HG03342 (cell line): ENCODE measurements around the gene TMPRSS3.

Experiments used
- ATAC-seq: cut with Tn5 transposase; IDR thresholded peaks from one replicate; pipeline ENCODE4 v1.9.1; 2021; ENCODE audit warnings: mild to moderate bottlenecking, moderate library complexity; ENCODE audit not compliant: unreplicated experiment

TMPRSS3 gene

DNA sequence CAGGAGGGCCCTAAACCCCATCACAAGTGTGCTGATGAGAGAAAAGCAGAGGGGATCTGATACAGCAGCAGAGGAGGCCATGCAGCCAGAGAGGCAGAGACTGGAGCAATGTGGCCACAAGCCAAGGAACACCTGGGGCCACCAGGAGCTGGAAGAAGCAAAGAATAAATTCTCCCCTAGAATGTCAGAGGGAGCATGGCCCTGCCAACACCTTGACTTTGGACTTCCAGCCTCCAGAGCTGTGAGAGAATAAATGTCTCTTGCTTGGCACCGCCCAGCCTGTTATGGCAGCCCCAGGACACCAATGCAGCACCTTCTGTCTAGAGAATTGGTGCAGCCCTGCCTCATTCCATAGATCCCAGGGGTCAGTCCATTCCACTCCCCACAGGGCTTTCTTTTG is 33.2 kb upstream of the TMPRSS3 start:
- ATAC-seq, result no peak

DNA sequence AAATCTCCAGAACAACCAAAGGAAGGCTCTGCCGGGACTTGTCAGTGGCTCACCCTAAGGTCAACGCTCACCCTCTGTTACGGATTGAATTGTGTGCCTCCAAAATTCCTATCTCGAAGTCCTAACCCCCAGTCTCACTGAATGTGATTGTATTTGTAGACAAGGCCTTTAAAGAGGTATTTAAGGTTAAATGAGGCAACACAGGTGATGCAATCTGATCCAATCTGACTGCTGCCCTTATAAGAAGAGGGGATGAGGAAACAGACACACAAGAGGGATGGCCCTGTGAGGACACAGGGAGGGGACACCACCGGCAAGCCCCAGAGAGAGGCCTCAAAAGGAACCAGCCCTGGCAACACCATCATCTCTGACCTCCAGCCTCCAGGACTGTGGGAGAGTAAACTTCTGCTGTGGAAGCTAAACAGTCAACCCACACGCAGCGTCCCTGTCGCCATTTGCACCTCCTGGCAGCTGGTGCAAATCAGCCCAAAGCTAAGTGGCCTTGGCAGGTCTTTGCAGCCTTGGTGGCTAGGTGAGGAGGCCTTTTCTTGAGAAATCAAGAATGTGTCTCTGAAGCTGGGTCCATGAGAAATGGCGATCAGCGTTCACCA is 32.1 kb upstream of the TMPRSS3 start:
- ATAC-seq, result no peak

DNA sequence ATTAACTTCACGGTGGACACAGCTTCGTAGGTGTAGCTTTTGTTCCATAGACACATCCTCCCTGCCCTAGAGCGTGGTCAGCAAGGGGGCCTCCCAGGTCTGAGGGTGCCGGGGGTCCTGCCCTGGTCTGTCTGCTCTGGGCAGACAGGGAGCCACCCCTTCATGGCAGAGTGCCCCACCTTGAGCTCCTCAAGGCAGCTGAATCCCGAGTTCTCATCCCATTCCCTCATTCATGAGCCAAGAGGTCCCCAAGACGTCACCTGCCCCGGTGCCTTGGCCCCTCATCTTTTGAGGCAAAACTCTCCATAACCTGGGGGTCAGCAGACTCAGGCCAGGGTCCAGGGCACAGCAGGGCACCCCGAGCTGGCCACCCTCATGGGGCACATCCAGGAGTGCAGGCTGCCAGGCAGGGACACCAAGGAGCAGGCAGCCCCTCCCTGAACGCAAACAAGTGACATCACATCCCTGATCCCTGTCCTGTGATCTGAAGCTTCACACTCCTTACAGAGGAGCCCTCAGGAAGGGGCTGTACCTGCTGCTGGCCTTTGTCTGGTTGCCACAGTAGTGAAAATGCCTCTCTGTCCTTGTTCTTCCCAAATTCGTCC is 31.1 kb upstream of the TMPRSS3 start:
- ATAC-seq, result no peak

DNA sequence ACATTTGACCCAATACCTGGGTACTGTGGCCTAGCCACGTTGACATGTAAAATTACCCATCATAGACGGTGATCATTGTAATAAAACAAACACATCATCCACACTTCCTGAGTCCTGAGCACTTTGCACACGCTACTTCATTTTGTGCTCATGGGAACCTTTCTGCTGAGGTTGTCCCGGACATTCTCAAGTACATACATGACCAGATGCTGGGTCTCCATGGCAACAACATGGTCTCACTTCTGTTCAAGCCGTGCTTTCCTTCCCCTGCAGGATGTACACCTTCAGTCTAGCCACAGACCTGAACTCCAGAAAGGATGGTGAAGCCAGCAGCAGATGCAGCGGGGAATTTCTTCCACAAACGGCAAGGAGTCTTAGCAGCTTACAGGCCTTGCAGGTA is 30.6 kb upstream of the TMPRSS3 start:
- ATAC-seq, result no peak

DNA sequence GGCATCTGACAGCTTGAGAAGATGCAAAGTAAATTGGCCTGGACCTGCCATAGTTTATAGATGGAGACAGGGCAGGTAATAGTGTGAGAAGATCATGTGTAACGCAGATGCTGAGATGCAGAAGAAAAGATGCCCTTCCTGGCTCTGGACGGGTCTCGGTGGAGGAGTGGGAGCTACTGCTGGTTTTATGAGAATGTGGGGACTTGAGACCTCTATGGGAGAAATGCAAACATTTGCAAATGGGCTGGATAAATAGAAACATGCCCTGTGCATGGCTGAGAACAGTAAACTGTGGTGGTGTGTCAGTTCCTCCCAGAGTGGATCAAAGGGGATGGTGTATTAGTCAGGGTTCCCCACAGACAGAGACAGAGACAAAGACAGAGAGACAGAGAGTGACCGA is 29.7 kb upstream of the TMPRSS3 start:
- no peak for ATAC-seq

DNA sequence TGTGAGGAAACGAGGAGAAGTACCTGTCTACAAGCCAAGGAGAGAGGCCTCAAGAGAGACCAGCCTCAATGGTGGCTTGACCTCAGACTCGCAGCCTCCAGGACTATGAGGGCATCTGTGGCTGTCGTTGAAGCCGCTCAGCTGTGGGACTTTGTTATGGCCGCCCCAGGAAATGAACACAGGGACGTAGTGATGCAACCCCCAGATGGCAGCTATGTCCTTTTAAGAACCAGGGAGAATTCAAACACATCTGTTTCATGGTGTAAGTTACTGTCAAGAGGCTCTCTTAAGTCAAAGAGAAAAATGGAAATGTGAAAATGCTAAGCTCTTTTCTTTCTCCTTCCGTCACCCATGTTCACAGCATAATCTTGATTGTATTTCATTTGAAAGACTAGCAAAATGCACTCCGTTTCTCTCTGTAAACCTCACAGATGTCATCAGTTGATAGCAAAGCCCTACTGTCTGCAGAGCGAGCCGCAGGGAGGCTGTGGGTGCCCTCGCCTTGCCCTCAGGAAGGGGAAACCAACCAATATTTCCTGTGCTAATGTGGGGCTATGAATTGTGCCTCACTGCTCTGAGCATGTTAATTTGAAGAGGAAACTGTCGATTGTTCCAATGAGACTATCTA is 29.2 kb upstream of the TMPRSS3 start:
- no peak for ATAC-seq

DNA sequence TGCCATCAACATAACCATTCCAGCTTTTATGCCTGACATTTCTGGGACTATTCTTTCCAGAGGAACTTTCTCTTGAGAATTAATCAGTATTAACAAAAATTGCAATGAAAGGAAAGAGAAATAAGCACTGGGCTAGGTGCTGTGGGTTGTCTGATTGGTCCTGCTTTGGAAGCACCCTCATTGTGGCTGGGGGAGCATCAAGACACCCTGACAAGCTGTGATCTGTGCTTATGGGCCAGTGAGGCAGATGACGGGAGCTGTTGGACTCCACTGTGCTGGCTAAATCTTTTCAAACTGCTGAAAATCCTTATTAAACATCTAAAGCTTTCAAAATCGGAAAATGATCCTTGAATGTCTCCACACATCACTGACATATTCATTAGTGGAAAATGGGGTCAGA is 27.8 kb upstream of the TMPRSS3 start:
- no peak for ATAC-seq

DNA sequence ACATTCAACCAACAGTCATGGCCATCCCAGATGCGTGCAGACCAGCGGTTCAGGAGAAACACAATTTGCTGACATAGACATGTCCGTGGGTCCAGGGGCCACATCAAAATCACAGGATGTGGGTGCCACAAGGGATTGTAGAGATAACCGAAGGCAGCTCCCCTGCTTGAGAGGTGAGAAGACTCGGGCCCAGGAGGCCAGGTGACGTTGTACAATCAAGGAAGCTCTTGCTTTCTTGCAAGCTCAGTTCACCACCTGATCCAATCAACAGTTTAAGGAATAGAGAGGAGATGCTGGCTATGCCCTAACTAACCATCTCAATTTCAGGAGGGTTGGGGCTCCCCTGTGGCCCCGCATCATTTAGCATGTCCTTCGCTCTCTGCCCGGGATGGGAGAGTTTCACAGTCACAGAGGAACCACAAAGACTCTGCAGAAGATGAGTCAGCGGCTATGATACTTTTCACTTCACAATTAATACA is 27.4 kb upstream of the TMPRSS3 start:
- peak; percentile 53 for ATAC-seq

DNA sequence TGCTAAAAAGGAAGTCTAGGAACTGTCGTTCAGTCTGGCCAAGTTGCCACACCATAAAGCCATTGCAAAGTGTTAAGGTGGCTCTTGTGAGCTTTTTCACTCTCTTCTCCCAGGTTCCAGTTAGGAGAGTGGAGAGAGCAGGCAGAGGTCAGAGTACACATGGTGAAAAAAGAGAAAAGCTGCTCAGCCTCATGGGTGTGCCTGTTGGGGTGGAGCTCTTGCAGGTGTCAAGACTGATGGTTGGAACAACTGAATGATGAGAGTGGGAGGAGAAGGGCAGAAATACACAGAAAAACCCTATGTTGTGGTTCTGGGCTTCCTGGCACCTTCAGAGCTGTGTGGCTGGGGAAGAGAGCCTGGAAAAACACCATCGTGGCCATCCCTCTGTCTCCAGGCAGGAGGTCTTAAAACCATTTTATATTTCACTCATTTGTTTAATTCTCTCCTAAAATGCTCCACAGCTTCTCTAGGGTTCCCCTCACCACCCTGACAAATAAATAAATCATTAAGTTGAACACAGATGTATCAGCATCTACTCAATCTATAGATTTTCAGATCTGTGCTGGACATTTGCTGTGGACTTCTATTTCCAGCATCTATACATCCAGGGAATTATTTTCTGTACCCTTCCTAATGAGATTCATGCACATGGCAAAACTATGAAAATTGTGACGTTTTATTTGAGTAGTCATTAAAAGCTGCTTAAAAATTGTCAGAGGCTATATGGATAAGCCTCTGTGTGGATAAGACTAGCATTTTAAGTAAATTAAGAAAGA is 25.4 kb upstream of the TMPRSS3 start:
- ATAC-seq, result no peak

DNA sequence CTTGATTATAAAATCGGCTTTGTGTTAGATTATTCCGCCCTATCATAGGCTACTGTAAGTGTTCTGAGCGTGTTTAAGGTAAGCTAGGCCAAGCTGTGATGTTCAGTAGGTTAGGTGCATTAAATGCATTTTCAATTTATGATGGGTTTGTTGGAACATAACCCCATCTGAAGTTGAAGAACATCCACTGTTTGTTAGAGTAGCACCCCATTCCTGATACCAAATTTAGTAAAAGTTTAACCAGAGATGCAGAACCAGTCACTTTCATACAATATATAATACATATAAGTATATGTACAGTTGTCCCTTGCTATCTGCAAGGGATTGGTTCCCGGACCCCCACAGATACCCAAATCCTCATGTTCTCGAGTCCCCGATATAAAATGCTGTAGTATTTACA is 24.0 kb upstream of the TMPRSS3 start:
- ATAC-seq, result no peak

DNA sequence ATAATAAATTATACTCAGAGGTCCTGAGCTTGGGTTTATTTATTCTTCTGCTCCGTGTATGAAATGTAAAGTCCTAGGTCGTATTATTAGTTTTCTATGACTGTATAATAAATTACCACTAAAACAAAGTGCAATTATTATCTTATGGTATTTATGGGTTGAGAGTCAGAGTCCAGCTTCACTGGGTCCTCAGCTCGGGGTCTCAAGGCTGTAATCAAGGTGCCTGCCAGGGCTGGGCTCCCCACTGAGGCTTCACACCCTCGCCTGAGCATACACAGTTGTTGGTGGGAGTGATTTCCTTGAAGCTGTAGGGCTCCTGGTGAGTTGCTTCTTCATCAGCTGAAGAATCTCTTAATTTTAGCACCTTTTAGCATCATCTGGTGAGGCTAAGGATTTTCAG is 23.0 kb upstream of the TMPRSS3 start:
- no peak for ATAC-seq

DNA sequence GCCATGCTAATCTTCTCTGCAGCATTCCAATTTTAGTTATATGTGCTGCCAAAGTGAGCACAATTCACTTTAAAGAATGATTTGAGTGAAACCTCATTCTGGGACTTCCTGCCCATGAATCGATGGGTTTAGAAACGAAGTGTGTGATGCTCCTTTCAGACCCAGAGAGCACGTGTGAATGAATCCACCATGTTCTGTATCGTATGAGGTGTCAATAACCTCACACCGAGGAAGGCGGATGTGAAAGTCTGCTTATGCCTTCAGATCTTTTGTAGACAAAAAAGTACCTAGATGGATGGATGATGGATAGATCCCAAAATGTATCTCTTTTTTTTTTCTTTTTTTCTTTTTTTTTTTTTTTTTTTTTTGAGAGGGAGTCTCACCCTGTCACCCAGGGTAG is 21.7 kb upstream of the TMPRSS3 start:
- ATAC-seq, result no peak

DNA sequence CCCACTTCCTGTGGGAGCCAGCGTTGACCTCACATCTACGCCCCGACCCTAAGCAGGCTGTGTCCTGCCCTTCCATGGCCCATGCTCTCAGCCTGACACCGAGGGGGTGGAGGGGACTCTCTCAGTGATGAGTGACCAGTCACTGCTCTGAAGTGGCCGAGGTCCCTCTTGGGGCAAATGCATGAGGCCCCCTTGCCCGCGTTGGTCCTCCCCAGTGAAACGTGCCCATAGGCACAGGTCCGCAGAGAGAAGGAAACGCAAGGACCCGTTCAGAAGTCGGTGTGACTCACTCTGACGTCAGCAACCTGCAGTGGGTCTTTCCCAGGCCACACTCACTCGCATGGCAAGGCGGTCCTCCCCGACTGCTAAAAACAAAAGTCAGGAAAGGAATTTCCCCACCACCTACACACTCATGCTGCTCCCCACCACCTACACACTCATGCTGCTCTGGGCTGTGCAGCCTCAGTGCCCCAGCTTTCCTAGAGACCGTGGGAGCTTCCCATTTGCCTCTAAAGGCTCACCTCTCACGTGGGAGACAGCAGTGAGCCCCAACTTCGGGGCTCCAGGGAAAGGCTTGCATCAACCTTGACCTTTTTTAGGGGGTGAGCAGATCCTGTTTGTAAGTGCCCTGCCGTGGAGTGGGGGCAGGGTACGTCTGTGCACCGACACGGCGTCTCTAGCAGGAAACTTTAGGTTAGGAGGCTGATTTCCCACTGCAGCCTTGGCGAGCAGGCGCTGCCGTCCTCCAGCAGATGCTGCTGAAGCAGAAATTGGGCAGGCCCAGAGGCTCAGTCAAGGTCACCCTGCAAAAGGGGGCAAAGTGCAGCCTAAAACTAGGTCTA is 19.3 kb upstream of the TMPRSS3 start:
- ATAC-seq, result peak; percentile 65

DNA sequence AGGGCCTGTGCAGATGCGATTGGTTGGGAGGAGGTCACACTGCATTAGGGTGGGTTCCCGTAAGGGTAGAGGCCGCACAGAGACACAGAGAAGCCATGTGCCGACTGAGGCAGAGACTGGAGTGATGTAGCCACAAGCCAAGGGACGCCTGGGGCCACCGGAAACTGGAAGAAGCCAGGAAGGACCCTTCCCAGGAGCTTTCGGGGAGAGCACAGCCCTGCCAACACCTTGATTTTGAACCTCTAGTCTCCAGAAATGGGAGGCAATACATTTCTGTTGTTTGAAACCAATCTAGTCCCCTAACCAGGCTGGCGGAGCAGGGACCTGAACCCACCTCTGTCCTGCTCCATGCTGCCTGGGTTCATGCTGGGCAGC is 18.7 kb upstream of the TMPRSS3 start:
- ATAC-seq, result no peak

DNA sequence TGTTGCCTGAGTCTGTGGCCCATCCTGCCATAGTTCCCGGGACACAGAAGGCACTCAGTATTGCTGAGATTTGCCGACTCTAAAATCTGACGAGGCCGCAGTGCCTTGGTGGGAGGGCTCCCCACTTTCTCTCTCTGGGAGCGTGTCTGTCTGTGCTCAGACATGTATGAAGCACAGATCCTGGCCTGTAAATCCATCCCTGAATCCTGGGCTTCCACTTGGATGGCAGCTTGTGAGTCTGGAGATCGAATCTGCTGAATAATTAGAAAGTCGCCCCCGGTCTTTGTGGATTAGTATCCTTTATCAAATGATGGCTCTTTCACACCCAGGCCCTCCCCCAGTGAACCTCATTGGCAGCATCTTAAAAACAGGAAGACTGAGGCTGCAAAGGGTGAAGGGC is 18.2 kb upstream of the TMPRSS3 start:
- ATAC-seq, result no peak

DNA sequence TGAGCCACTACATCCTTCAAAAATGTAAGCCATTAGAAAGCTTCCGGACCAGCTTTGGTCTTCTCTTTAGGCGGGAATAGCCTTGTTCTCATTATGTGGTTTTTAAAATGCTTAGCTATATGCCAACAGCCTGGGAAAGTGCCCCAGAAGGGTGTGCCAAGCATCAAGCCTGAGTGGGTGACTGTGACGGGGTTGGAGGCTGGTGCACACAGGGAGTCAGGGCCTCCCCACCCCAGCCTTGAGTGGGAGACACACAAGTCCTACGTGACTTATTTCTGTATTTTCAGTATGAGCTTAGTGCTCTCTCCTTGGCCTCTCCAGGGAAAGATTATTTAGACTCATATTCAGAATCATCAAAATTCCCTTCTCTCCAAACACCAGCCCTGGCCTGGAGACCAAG is 17.6 kb upstream of the TMPRSS3 start:
- ATAC-seq, result no peak

DNA sequence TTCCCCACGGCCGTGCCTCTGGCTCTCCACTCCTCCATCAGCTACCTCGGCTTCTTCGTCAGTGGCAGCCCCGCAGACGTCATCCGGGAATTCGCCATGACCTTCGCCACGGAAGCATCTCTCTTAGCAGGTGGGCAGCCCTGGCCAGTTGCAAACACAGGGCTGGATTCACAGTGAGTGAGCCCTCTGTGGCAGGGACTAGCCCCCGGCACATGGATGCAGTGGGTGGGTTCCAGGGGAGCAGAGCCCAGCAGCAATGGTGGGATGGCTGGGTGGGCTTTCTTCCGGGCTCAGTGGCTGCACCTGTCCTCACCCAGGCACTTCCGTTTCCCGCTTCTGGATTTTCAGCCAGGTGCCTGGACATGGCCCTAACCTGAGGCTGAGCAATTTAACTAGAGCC is 17.2 kb upstream of the TMPRSS3 start:
- ATAC-seq, result no peak

DNA sequence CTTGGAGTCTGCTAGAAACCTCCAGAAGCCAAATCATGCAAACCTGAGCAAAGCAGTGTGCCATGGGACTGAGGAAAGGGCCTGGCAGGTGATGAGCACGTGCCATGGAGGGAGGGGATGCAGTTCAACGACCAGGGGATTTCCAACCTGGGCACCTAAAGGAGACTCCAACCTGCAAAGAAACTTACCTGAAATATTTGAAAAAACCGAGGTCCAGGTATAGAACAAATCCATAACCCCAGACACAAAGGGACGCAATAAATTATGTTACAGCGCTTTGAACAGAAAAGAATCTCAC is 16.7 kb upstream of the TMPRSS3 start:
- no peak for ATAC-seq

DNA sequence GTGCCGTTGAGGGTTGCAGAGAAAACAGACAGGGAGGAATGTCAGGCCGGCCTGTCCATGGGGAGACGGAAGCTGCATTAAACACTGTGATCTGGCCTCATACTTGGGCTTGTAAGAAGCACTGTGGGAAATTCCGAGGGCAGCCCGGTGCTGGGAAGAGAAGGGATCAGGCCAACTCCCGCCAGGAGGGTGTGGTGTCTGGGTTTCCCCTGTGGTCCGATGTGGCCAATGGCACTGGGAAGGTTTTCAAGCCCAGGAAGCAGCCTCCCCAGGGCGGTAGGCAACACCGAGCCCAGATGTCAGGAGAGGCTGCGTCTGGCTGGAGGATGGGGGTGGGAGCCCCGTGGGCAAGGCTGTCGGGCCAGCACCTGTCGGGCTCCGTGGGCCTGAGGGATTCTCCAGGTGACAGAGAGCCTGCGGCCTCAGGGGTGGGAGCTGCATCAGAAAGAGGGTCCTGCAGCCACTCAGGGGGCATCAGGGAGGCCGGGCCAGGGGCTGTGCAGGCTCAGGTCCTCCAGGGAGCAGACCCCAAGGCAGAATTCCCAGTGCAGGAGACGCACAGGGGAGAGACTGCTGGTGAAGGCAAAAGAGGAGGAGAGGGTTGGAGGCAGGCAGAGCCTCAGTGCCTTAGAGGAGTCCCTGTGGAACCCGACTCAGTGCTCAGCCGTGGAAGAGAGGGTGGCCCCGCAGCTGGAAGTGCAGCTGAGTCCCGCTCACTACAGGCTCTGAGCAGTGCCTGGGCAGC is 16.2 kb upstream of the TMPRSS3 start:
- ATAC-seq, result no peak

DNA sequence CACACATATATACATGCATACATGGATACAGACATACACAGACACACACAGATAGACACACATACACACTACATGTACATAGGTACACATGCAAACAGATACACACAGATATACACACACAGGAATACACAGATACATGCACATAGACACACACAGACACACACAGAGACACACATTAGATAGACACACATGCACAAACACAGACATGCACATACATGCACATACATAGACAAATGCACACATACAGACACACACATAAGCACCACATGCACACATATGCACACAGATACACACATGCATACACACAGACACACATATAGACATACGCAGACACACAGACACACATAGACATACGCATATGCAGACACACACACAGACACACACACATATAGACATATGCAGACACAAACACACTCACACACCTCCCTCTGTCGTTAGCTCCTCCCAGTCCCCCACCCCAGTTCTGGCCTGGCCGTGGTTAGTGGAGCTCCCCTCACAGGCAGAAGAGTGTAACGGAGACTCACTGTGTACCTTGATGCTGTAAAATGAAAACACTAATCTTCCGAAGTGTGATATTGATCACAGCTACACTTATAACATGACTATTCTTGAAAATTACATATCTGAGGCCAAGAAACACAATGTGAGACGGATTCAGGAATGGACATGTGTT is 15.5 kb upstream of the TMPRSS3 start:
- ATAC-seq, result no peak
